Stimulated activated CD8-positive, alpha-beta memory T cell treated with anti-CD3 and anti-CD28 coated beads, Interleukin-7, amount 100 ng/mL, for 4 hours (primary cell): ENCODE data around the gene PARM1.

Source experiments
- DNase-seq, 2 donors: peaks; one replicate each; pipeline ENCODE4 v3.0.0-alpha.2; 2020; ENCODE audit warnings: low read depth in 2 of 2

Gene PARM1

DNA sequence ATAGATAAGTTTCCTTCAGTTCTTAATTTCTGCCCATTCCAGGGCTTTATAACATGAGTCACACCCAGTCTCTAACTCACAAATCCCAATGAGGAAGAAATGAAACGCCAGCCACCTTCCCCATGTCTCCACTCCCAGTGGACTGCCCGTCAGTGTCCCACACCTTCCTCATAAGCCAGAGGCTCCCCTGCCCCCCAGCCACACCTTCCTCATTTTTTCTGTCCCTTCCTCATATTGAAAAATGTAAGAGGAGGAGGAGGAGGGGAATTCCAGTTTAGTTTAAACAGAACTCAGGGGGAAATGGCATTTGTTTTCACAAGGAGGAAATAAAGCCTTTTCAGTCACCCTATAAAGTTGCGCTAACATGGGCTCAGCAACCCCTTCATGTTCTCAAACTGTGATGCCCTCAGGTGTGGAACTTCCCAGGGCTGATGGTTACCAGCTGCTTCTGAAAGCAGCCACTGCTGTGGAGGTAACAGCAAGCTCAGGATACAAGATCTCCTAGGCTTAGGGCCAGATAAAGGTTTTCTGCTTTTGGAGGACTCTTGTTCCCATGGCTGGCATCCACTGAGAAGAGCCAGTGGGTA, 97.8 kb downstream of the PARM1 start:
- no peak for DNase-seq

- DNase-seq = no peak
Measured at GRCh38 chr4:75031775-75032174, 98.9 kb downstream of the PARM1 start.

- no peak for DNase-seq
Measured at GRCh38 chr4:75034523-75034922, 101.6 kb downstream of the PARM1 start.

DNA sequence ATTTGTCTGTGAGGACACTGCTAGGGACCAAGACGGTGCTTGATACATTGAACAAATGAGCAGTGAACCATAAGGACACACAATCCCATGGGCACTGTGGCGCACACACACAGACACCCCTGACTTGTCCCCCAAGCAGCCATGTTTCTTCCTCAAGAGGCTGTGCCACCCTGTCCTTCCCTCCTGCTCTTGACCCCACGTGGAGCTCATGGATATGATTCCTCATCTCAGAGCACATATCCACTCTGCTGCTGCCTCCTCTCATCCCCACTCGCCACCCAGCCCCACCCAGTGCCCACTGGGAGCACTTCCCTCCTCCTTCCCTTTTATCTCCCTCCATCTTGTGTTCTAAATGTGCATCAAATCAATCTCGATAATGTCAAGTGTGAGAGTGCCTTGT, 102.4 kb downstream of the PARM1 start:
- DNase-seq = no peak

GRCh38 chr4:75036046-75036830, 103.3 kb downstream of the PARM1 start:
- DNase-seq = no peak

DNA sequence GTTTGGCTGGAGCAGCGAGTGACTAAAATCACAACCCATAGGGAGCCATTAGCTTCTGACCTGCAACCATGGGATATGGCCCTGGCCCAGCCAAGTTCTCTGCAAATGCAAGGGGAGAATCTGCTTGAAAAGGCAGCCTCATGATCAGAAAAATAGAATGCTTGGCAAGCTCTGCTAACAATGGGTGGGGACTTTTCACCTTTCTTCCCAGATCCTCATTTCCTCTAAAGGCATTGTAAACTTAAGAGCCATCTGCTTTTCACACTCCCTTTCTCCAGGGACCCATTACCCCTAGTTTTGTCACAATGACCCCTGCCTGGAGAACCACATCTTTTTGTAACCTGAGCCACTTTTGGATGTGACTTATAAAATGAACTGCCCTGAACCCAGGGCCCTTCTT, 104.3 kb downstream of the PARM1 start:
- DNase-seq = no peak

- DNase-seq = no peak
Measured at GRCh38 chr4:75038376-75038775, 105.5 kb downstream of the PARM1 start.

DNA sequence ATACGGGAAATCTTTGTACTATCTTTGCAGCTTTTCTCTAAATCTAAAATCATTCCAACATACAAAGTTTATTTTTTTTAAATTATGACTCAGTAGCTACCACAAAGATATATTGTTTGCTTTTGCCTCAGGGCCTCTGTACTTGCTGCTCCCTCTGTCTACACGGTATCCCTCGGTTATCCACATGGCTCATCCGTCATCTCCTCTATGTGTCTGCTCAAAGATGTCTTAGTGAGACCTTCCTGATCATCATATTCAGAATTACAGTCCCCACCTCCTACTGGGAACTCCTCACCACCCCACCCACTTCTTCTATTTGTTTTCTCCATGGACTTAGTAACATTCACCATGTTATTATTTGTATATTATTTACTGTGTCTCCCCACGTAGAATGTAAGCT, 107.8 kb downstream of the PARM1 start:
- DNase-seq = no peak

DNA sequence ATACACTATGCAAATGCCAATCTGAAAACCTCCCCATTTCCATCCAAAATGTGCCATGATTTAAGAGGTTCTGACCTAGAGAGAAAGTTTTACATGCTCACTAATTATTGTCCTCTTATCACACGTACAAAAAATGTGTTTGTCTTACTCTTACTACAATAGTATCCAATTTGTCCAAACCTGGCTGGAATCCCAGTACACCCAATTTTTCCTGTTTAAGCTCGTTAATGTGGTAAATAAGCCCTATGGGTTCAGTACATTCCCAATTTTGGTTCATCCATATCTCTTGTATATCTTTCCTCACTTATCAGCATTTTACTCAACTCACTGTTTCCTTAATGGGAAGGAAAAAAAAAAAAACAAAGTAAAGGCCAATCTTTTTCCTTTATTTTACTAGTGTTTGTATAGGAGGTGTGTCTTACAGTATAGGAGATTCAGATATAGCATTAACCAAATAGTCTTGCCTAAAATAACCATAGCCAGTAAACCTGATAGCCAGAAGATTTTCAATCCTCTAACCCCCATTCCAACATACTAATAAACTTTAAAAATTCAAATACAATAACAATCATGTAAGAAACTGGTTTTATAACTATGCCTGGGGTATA, 109.8 kb downstream of the PARM1 start:
- DNase-seq = no peak

GRCh38 chr4:75046226-75046625, 113.3 kb downstream of the PARM1 start:
- DNase-seq = no peak

- DNase-seq = no peak
Measured at GRCh38 chr4:75046641-75047040, 113.7 kb downstream of the PARM1 start.

DNA sequence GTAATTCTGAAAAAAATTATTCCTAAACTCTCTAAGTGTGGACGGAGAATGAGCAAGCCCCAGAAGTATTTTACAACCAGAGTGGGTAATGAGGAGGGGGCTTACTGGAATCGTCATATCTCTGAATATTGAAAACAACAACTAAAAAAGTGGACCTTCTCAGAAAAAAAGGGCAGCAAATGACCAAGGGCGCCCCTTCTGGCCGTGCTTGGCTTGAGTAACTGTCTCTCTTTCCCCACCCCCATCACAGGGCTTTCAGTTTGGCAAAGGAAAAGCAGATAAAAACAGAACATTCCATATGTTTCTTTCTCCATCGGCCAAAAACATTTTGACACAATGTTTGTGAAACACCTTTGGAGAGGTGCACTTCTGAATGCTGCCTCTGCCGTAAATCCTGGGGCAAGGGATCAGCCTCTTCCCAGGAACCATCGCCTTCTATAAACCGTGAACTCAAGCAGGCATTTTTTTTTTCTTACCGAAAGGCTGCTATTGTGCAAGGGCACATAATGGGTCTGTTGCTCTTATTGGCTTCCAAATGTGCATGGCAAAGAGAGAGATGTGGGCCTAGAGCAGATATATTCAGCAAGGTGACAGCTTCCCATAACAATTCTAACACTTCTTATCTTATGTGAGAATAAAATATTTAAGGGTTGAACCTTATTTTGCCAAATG, 115.4 kb downstream of the PARM1 start:
- no peak for DNase-seq

DNA sequence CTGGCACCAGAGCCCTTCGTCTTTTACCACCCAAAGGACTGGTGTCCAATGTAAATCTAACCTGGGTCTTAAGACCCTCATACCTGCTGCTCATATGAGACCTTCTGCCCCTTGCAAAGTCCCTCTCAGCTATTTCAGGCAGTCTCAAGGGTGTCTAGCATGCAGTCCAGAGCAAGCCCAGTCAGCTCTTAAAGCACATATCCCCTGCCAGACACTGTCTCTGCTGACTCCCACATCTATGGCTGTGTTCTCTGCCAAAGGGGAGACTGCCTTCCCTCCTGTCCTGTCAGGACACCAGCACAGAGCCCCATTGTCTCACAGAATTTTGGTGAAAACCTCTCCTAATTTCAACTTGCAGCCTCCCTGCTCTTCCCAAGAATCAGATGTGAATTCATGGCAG, 118.5 kb downstream of the PARM1 start:
- no peak for DNase-seq

GRCh38 chr4:75053352-75053751, 120.4 kb downstream of the PARM1 start:
- DNase-seq = no peak

DNA sequence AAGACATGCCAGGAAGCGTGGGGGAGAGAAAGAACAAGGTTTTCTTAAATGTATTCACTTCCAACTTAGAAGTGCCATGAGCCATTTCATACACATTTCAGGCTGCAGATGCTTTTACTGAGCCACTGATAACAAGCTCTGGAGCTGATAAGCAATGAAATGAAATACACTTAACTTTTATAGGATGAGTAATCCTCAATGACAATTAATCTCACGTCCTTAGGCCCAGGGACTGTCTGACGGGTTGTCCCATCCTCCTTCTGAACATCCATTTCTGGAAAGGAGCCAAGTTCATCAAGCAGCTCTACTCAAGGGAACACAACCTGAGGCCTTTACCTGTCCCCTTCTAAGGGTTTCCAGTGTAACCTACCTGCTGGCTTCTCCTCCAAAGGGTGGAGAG, 121.2 kb downstream of the PARM1 start:
- no peak for DNase-seq

DNA sequence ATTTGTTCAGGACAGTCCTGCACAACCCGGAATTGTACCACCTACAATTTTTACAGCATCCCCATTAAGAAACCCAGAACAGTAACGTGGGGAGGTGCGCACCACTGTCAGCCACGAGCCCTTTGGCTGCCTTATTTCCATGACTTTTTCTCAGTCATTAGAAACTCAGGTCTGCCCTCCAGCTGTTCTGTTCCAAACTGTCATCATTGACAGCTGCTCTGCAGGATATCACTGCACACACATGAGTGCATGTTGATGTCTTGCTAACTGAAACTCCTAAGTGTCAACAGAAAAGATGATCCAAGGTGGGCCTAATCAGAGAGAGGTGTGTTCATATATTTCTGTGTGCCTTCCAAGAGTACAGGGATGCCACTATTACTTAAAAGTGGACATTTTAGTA, 123.4 kb downstream of the PARM1 start:
- DNase-seq = no peak

DNA sequence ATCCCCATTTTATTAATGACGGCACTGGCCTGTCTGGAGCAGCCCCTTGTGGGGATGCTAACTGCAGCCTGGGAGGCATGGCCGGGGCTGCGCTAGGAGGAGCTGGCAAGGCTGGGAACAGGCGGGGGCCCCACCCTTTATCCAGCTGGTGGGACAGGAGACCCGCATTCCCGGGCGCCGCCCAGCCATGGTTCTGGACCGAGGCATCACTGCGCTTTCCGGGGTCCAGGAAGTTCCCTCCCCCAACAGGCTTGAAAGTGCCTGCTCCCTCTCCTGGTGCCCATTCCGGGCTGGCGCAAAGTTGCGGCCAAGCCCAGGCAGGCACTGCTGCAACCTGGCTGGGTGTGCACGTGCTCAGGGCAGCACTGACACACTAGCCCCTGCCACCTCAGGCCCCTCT, 124.5 kb downstream of the PARM1 start:
- DNase-seq = no peak

- no peak for DNase-seq
Measured at GRCh38 chr4:75058486-75058885, 125.6 kb downstream of the PARM1 start.

DNA sequence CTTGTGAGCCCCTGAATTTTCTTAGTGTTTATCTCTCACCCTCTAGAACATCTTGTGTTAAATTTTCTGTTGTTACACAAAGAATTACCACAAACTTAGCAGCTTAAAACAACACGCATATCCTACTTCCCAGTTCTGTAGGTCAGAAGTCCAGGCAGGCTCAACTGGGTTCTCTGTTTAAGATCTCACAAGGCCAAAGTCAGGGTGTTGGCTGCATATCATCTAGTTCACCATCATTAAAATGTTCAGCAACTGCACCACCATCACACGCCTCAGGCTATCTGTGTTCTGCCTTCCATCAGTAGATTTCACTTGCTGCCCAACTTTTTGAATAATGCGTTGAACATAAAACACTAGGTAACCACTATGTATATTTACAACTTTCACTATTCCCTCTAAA, 130.5 kb downstream of the PARM1 start:
- DNase-seq = no peak

- no peak for DNase-seq
Measured at GRCh38 chr4:75065909-75066308, 133.0 kb downstream of the PARM1 start.

DNA sequence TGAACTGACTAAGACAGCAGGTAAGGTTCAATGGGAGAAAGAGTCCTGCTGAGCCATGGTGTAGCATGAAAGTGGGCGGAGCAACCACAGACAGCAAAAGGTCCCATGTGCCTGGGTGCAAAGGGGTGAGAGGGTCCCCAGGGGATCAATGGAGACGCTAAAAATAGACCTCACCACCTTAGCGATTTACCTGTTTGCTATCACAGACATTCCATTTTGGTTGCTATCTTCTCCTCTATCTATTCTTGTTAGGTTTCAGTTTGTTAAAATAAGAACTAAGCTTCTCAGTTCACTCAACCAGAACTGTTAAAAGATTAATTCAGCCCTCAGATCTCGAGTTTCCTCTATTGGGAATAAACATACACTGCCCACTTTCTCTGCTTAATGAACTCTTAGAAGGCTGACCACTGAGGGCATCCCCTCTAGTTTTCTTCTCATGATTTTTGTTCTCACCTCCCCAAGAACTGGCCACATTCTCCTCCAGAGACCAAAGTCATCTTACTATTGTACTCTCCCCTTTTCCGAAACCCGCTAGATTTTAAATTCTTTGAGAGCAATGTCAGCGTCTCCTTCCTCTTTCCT, 136.7 kb downstream of the PARM1 start:
- no peak for DNase-seq

- DNase-seq = no peak
Measured at GRCh38 chr4:75071317-75071716, 138.4 kb downstream of the PARM1 start.
